H1 (cell line): ENCODE results near the gene PRKCH. TPM values are rescaled to one million over a fixed set of nuclear protein-coding genes. Genes with fewer than 3 reads are reported as not detected.
A peak's percentile ranks its signal among the peaks of the same experiment; 100 is the strongest.

Experiments
- CTCF ChIA-PET: fragments of 300-600 bp; sonication (Branson Sonifier 250); formaldehyde crosslinking; loops from one replicate; lab custom pipeline; 2021; ENCODE audit not compliant: partially characterized antibody; lab: Charles Lee
- POLR2A ChIA-PET: fragments of 300-600 bp; sonication (Branson Sonifier 250); formaldehyde crosslinking; loops from one replicate; lab custom pipeline; 2021; ENCODE audit warnings: inconsistent platforms; ENCODE audit not compliant: partially characterized antibody; lab: Charles Lee
- DNase-seq, 2 experiments: peaks; one replicate each; pipeline versions ENCODE4 v3.0.0 to v3.0.0-alpha.2; 2010 to 2022; ENCODE audit warnings: low spot score in 2 of 2, low read depth in 1 of 2, mixed read lengths in 1 of 2
- FAIRE-seq: peaks from 2 replicates; lab custom pipeline; 2011; peaks lifted over from hg19 to GRCh38; lab: Jason Lieb, UNC
- H2AFZ ChIP-seq: 2 replicates; pipeline ENCODE4 v1.8.1; 2012; ENCODE audit warnings: low read length, inconsistent platforms
- H2AK5ac ChIP-seq: 2 replicates; pipeline ENCODE4 v1.6.1; 2013; ENCODE audit warnings: low read depth, low read length
- H2BK120ac ChIP-seq: replicated peaks from 2 replicates; pipeline ENCODE3; 2013; ENCODE audit warnings: low read depth, low read length, inconsistent platforms
- H2BK12ac ChIP-seq: 2 replicates; pipeline ENCODE4 v1.6.1; 2013; ENCODE audit warnings: low read depth, low read length
- H2BK15ac ChIP-seq: 2 replicates; pipeline ENCODE4 v1.6.1; 2013; ENCODE audit warnings: low read length
- H2BK20ac ChIP-seq: 2 replicates; pipeline ENCODE4 v1.6.1; 2013; ENCODE audit warnings: low read length
- H2BK5ac ChIP-seq: 2 replicates; pipeline ENCODE4 v1.6.1; 2013; ENCODE audit warnings: low read depth, low read length
- H3K14ac ChIP-seq: 2 replicates; pipeline ENCODE4 v1.6.1; 2013; ENCODE audit warnings: inconsistent platforms; ENCODE audit not compliant: insufficient read length
- H3K18ac ChIP-seq: 2 replicates; pipeline ENCODE4 v1.6.1; 2013; ENCODE audit warnings: low read length; ENCODE audit errors: extremely low read depth
- H3K23ac ChIP-seq: 2 replicates; pipeline ENCODE4 v1.6.1; 2013; ENCODE audit warnings: inconsistent platforms; ENCODE audit not compliant: insufficient read length
- H3K23me2 ChIP-seq: 2 replicates; pipeline ENCODE4 v1.6.1; 2013; ENCODE audit warnings: low read depth, low read length
- H3K27ac ChIP-seq: 2 replicates; pipeline ENCODE4 v1.6.1; 2011; ENCODE audit warnings: low read depth, low read length, inconsistent platforms
- H3K27me3 ChIP-seq, 4 experiments: replicated peaks in 1 of 4; 1 replicate in 1 of 4; 2 replicates in 3 of 4; pipeline versions ENCODE4 v1.6.1 to v1.8.1; 2011 to 2013; ENCODE audit warnings: low read length in 3 of 4, mild to moderate bottlenecking in 3 of 4, inconsistent platforms in 2 of 4, mixed read lengths in 2 of 4, moderate library complexity in 1 of 4; ENCODE audit not compliant: control insufficient read depth in 3 of 4, insufficient read depth in 3 of 4; ENCODE audit errors: extremely low read depth in 1 of 4
- H3K36me3 ChIP-seq, 4 experiments: 2 replicates each; pipeline versions ENCODE4 v1.6.1 to v1.8.1; 2011 to 2013; ENCODE audit warnings: mild to moderate bottlenecking in 4 of 4, low read length in 3 of 4, moderate library complexity in 2 of 4, control low read depth in 1 of 4, inconsistent platforms in 1 of 4; ENCODE audit not compliant: insufficient read depth in 4 of 4, control insufficient read depth in 2 of 4
- H3K4ac ChIP-seq: replicated peaks from 2 replicates; pipeline ENCODE3; 2013; ENCODE audit warnings: low read length, low read depth, mixed read lengths, inconsistent platforms; ENCODE audit not compliant: insufficient read length
- H3K4me1 ChIP-seq, 4 experiments: replicated peaks in 1 of 4; 1 replicate in 1 of 4; 2 replicates in 3 of 4; pipeline versions ENCODE4 v1.6.1 to v1.8.1; 2011 to 2013; ENCODE audit warnings: low read length in 3 of 4, inconsistent platforms in 2 of 4, mixed read lengths in 1 of 4; ENCODE audit not compliant: insufficient read depth in 4 of 4, control insufficient read depth in 3 of 4
- H3K4me2 ChIP-seq, 2 experiments: 2 replicates each; pipeline versions ENCODE4 v1.6.1 to v1.8.1; 2011 to 2013; ENCODE audit warnings: low read depth in 2 of 2, low read length in 2 of 2, control low read depth in 1 of 2, inconsistent platforms in 1 of 2, mild to moderate bottlenecking in 1 of 2; ENCODE audit not compliant: insufficient read depth in 1 of 2
- H3K4me3 ChIP-seq, 4 experiments: fragments of 200-600, 300-600 bp in 1 of 4; sonication (generic), shearing (Covaris generic), sonication (Bioruptor Twin) in 1 of 4; 2 replicates each; pipeline versions ENCODE4 v1.5.1 to v1.8.1; 2011 to 2016; ENCODE audit warnings: low read length in 4 of 4, low read depth in 3 of 4, control low read depth in 2 of 4, inconsistent platforms in 2 of 4, mild to moderate bottlenecking in 2 of 4, mixed read lengths in 1 of 4, moderate library complexity in 1 of 4; ENCODE audit not compliant: insufficient read depth in 2 of 4; ENCODE audit errors: extremely low read depth in 1 of 4
- H3K56ac ChIP-seq: replicated peaks from 2 replicates; pipeline ENCODE3; 2013; ENCODE audit warnings: low read depth, mild to moderate bottlenecking, mixed read lengths, low read length, inconsistent platforms; ENCODE audit not compliant: insufficient read length
- H3K79me1 ChIP-seq: 2 replicates; pipeline ENCODE4 v1.6.1; 2013; ENCODE audit warnings: low read depth, low read length, control low read depth
- H3K79me2 ChIP-seq, 2 experiments: 2 replicates each; pipeline versions ENCODE4 v1.6.1 to v1.8.1; 2012 to 2013; ENCODE audit warnings: low read length in 2 of 2, mild to moderate bottlenecking in 2 of 2, inconsistent platforms in 1 of 2; ENCODE audit not compliant: insufficient read depth in 2 of 2, control insufficient read depth in 1 of 2
- H3K9ac ChIP-seq, 4 experiments: replicated peaks in 1 of 4; 1 replicate in 1 of 4; 2 replicates in 3 of 4; pipeline versions ENCODE4 v1.6.1 to v1.8.1; 2011 to 2013; ENCODE audit warnings: low read depth in 3 of 4, low read length in 3 of 4, control low read depth in 2 of 4, mild to moderate bottlenecking in 2 of 4, moderate library complexity in 2 of 4, inconsistent platforms in 1 of 4; ENCODE audit errors: extremely low read depth in 1 of 4
- H3K9me3 ChIP-seq, 2 experiments: 2 replicates each; pipeline versions ENCODE4 v1.6.1 to v1.8.1; 2012 to 2013; ENCODE audit warnings: mild to moderate bottlenecking in 2 of 2, moderate library complexity in 2 of 2, control low read depth in 1 of 2, inconsistent platforms in 1 of 2, low read depth in 1 of 2, low read length in 1 of 2, mixed read lengths in 1 of 2; ENCODE audit not compliant: insufficient read depth in 2 of 2
- H4K20me1 ChIP-seq, 2 experiments: replicated peaks in 1 of 2; 2 replicates each; pipeline versions ENCODE3 to v1.8.1; 2011 to 2013; ENCODE audit warnings: inconsistent platforms in 2 of 2, low read length in 2 of 2, mild to moderate bottlenecking in 1 of 2; ENCODE audit not compliant: insufficient read depth in 2 of 2, control insufficient read depth in 1 of 2
- H4K5ac ChIP-seq: 2 replicates; pipeline ENCODE4 v1.6.1; 2013; ENCODE audit warnings: low read length, low read depth, mixed read lengths, inconsistent platforms; ENCODE audit not compliant: insufficient read length
- H4K8ac ChIP-seq: 2 replicates; pipeline ENCODE4 v1.8.0; 2013; ENCODE audit warnings: mild to moderate bottlenecking, moderate library complexity, low read length, inconsistent platforms; ENCODE audit not compliant: insufficient read depth; ENCODE audit errors: extremely low read depth
- H4K91ac ChIP-seq: replicated peaks from 2 replicates; pipeline ENCODE3; 2013; ENCODE audit warnings: low read length, mixed read lengths, inconsistent platforms; ENCODE audit not compliant: insufficient read length
- CEBPB ChIP-seq: IDR thresholded peaks from 2 replicates; pipeline ENCODE4 v1.6.1; 2012; ENCODE audit warnings: low read depth, low read length
- CHD1 ChIP-seq: IDR thresholded peaks from 2 replicates; pipeline ENCODE4 v1.6.1; 2012; ENCODE audit warnings: low read depth, low read length, improper control_type of control experiment
- EZH2 ChIP-seq: fragments of 200-600 bp; sonication (generic); IDR thresholded peaks from 2 replicates; pipeline ENCODE4 v1.7.1; 2012; ENCODE audit warnings: low read depth, mild to moderate bottlenecking, moderate library complexity, low read length, inconsistent platforms; ENCODE audit not compliant: severe bottlenecking
- HDAC2 ChIP-seq, 2 experiments: fragments of 300-600 bp in 1 of 2; sonication (generic) in 1 of 2; IDR thresholded peaks; 2 replicates each; pipeline ENCODE4 v1.6.1; 2011 to 2012; ENCODE audit warnings: low read depth in 2 of 2, low read length in 2 of 2, mild to moderate bottlenecking in 2 of 2, moderate library complexity in 2 of 2, borderline replicate concordance in 1 of 2, inconsistent platforms in 1 of 2
- SRF ChIP-seq: IDR thresholded peaks from 2 replicates; pipeline ENCODE4 v1.6.1; 2011; ENCODE audit warnings: mild to moderate bottlenecking, low read depth, low read length, moderate library complexity
- SUZ12 ChIP-seq: fragments of 200-600 bp; sonication (generic); IDR thresholded peaks from 2 replicates; pipeline ENCODE4 v1.6.1; 2012; ENCODE audit warnings: mild to moderate bottlenecking, inconsistent platforms, low read length, moderate library complexity, mixed read lengths
- TAF7 ChIP-seq: optimal IDR thresholded peaks from 2 replicates; pipeline ENCODE3; 2011; ENCODE audit warnings: low read depth, mild to moderate bottlenecking, inconsistent platforms, low read length, moderate library complexity, borderline replicate concordance
- USF2 ChIP-seq: IDR thresholded peaks from 2 replicates; pipeline ENCODE4 v1.6.1; 2011; ENCODE audit warnings: low read length, improper control_type of control experiment
- ZNF274 ChIP-seq: IDR thresholded peaks from 2 replicates; pipeline ENCODE4 v1.7.0; 2012; ENCODE audit warnings: low read length, borderline replicate concordance; ENCODE audit errors: extremely low read depth
- WGBS, 2 experiments: shearing (Covaris generic) in 1 of 2; methylation state at CpG; one replicate each; pipeline versions ENCODE4 v1.1.6 to v1.1.7; 2013 to 2015; ENCODE audit warnings: low lambda C conversion rate in 2 of 2, mixed read lengths in 2 of 2, inconsistent platforms in 1 of 2, low coverage in 1 of 2, missing lambda C conversion rate in 1 of 2; ENCODE audit not compliant: insufficient replicate concordance in 2 of 2, insufficient coverage in 1 of 2, insufficient read length in 1 of 2; ENCODE audit errors: extremely low coverage in 1 of 2, missing lambda C conversion rate in 1 of 2; 5-methylcytosine and 5-hydroxymethylcytosine counted together
- polyA plus RNA-seq, 7 experiments: library from polyadenylated mRNA; depleted of rRNA in 3 of 7; stranded (reverse) in 5 of 7; unstranded in 2 of 7; fragments of >200 nt in 5 of 7; fragments of 200-250 nt in 2 of 7; gene quantifications; 1 replicate in 5 of 7; 2 replicates in 1 of 7; 4 replicates in 1 of 7; pipeline versions ENCODE4 v1.2.1 to v1.2.3, GENCODE V29; 2011 to 2013; ENCODE audit warnings: missing spikeins in 2 of 7, mixed read lengths in 2 of 7
- total RNA-seq: library from RNA; stranded (reverse); fragmentation: NEBNext Ultra II Directional; extraction: Animal tissue kit (Norgen Biotek cat#: 25700); gene quantifications from 2 replicates; pipeline ENCODE4 v1.2.1, GENCODE V29; 2021
- TF ChIP-seq, protein P1 (sequence below): IDR thresholded peaks from 2 replicates; pipeline ENCODE4 v1.6.1; 2012; ENCODE audit warnings: inconsistent platforms

Gene PRKCH
- total and polyA plus RNA-seq, 2 of the 8 experiments (the other 6 are each of a cell fraction or from before 2014, with no cell fraction given): 6.4 to 7.0 TPM

GRCh38 chr14:61320806-61321384 is 484 bp upstream of the PRKCH start:
- Histone ChIP-seq H4K5ac (no peak overlapping the region), H2AK5ac (no peak overlapping the region), H3K79me2 (no peaks in the 10 kb centered on the region), H3K23ac (no peak overlapping the region), H3K14ac (no peak overlapping the region), H3K56ac (no peak overlapping the region), H4K20me1 (no peaks in the 10 kb centered on the region), H3K27me3 (peaks cover 9 to 29% (median 23%) of the 10 kb centered on the region in 4 experiments), H3K4me2 (peak overlapping the region; percentile 92 to 99), H2BK15ac (no peak overlapping the region), H3K27ac (no peak overlapping the region), H2BK120ac (no peak overlapping the region), H2BK5ac (peak overlapping the region; percentile 12; the same call in 1 of the 2 replicates), H3K4me1 (peaks cover 0 to 12% (median 8%) of the 10 kb centered on the region in 4 experiments; a peak in 6 of 7 replicates), H3K4me3 (peak overlapping the region; percentile 53 to 77 (median 64)), H2AFZ (0 out of 2 replicates have a peak overlapping the region, but pooled peaks have one; percentile 12), H4K91ac (no peak overlapping the region), H3K23me2 (peaks cover 15% of the 10 kb centered on the region; the same call in 1 of the 2 replicates), H3K18ac (peak overlapping the region; percentile 83; the same call in 1 of the 2 replicates), H2BK12ac (peak overlapping the region; percentile 80; the same call in 1 of the 2 replicates), H3K9me3 (0 out of 4 replicates have a peak, but pooled peaks cover 0 to under 1% of the 10 kb centered on the region in 2 experiments), H3K9ac (no peak overlapping the region; a peak in 2 of 7 replicates), H2BK20ac (peak overlapping the region; percentile 72; the same call in 1 of the 2 replicates), H3K4ac (no peak overlapping the region), H3K36me3 (no peaks in the 10 kb centered on the region), H3K79me1 (no peaks in the 10 kb centered on the region), H4K8ac (peak overlapping the region; percentile 90)
- DNase-seq (no peak), FAIRE-seq (no peak)
- CTCF ChIA-PET: interaction anchor here (1.1 kb wide), 2 partner anchors 10 to 24 kb away, joined by 3 read pairs; no protein-coding TSS in a partner anchor
- POLR2A ChIA-PET: interaction anchor here (1.1 kb wide), 1 partner anchor 20 kb away, joined by 3 read pairs; no protein-coding TSS in a partner anchor
- WGBS, 2 experiments: 53% methylated on average over 21 of the region's 29 CpGs; no CpG with 5 or more reads in 1 of the 2 experiments
- TF ChIP-seq EZH2: no peak
- TF ChIP-seq SUZ12: no peak
- no peak for TF ChIP-seq USF2
- TF ChIP-seq ZNF274: no peak
- no peak for TF ChIP-seq HDAC2 (IDR thresholded peaks at IDR 0.05; ENCODE audit: borderline replicate concordance in 1 of 2, low read depth in 2 of 2, low read length in 2 of 2)
- TF ChIP-seq TAF7: no peak
- TF ChIP-seq SRF: no peak
- TF ChIP-seq, protein P1, sequence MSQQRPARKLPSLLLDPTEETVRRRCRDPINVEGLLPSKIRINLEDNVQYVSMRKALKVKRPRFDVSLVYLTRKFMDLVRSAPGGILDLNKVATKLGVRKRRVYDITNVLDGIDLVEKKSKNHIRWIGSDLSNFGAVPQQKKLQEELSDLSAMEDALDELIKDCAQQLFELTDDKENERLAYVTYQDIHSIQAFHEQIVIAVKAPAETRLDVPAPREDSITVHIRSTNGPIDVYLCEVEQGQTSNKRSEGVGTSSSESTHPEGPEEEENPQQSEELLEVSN: no peak
- TF ChIP-seq CEBPB: no peak
- TF ChIP-seq CHD1: no peak
